GM10266 (cell line): ENCODE measurements around the gene EPS15.
"Not testable (repeated sequence)": the region's sequence is repeated elsewhere in the genome, so short reads cannot be mapped to it uniquely, and the experiment has no call there.

ENCODE experiments used
- DNase-seq: peaks from one replicate; pipeline ENCODE4 v3.0.0; 2012; ENCODE audit errors: extremely low spot score
- CTCF ChIP-seq: IDR thresholded peaks from 2 replicates; pipeline ENCODE4 v1.5.1; 2012; ENCODE audit warnings: mild to moderate bottlenecking, low read depth; ENCODE audit not compliant: control insufficient read depth, insufficient read depth; ENCODE audit errors: missing control alignments

EPS15 gene

GRCh38 chr1:51325391-51325790 is 193.7 kb downstream of the EPS15 start:
- TF ChIP-seq CTCF: no peak
- DNase-seq: no peak

GRCh38 chr1:51325011-51325385 is 194.1 kb downstream of the EPS15 start:
- not testable (repeated sequence) for DNase-seq

- TF ChIP-seq CTCF: no peak
- no peak for DNase-seq
These were observed 194.6 kb downstream of the EPS15 start for GRCh38 chr1:51324251-51325010.

- DNase-seq: no peak
- no peak for TF ChIP-seq CTCF
These were observed 195.3 kb downstream of the EPS15 start for GRCh38 chr1:51323778-51324177.

GRCh38 chr1:51322417-51323101 is 196.5 kb downstream of the EPS15 start:
- TF ChIP-seq CTCF: no peak
- no peak for DNase-seq

GRCh38 chr1:51321924-51322280 is 197.2 kb downstream of the EPS15 start:
- TF ChIP-seq CTCF: no peak
- no peak for DNase-seq

- no peak for DNase-seq
- TF ChIP-seq CTCF: no peak
These were observed 197.8 kb downstream of the EPS15 start for GRCh38 chr1:51320967-51321923.
